NCI-H1048 (cell line): ENCODE measurements around the gene TCF12.
"Not testable (repeated sequence)": the region's sequence is repeated elsewhere in the genome, so short reads cannot be mapped to it uniquely, and the experiment has no call there.

Source experiments
- DNase-seq: peaks from one replicate; lab custom pipeline; 2025; lab: John Stamatoyannopoulos, UW

Gene TCF12

GRCh38 chr15:57135800-57136199 is 217.4 kb downstream of the TCF12 start:
- DNase-seq = no peak

- no peak for DNase-seq
Observed at GRCh38 chr15:57138349-57138788, 219.9 kb downstream of the TCF12 start.

GRCh38 chr15:57143511-57144078 is 225.2 kb downstream of the TCF12 start:
- DNase-seq = no peak

- DNase-seq = no peak
Observed at GRCh38 chr15:57144448-57144847, 226.0 kb downstream of the TCF12 start.

- no peak for DNase-seq
Observed at GRCh38 chr15:57146506-57147201, 228.2 kb downstream of the TCF12 start.

- no peak for DNase-seq
Observed at GRCh38 chr15:57147621-57148020, 229.2 kb downstream of the TCF12 start.

- DNase-seq = no peak
Observed at GRCh38 chr15:57148262-57148661, 229.8 kb downstream of the TCF12 start.

- no peak for DNase-seq
Observed at GRCh38 chr15:57149196-57149595, 230.8 kb downstream of the TCF12 start.

GRCh38 chr15:57150066-57150865 is 231.8 kb downstream of the TCF12 start:
- no peak for DNase-seq

GRCh38 chr15:57150866-57151203 is 232.4 kb downstream of the TCF12 start:
- DNase-seq = not testable (repeated sequence)

GRCh38 chr15:57152133-57152532 is 233.7 kb downstream of the TCF12 start:
- DNase-seq = no peak

- no peak for DNase-seq
Observed at GRCh38 chr15:57152666-57153539, 234.5 kb downstream of the TCF12 start.

GRCh38 chr15:57156210-57156884 is 237.9 kb downstream of the TCF12 start:
- no peak for DNase-seq

- no peak for DNase-seq
Observed at GRCh38 chr15:57158589-57158988, 240.1 kb downstream of the TCF12 start.

- DNase-seq = no peak
Observed at GRCh38 chr15:57158997-57159668, 240.7 kb downstream of the TCF12 start.

- DNase-seq = no peak
Observed at GRCh38 chr15:57159767-57160166, 241.3 kb downstream of the TCF12 start.

GRCh38 chr15:57160823-57161560 is 242.5 kb downstream of the TCF12 start:
- DNase-seq = no peak

GRCh38 chr15:57164251-57164650 is 245.8 kb downstream of the TCF12 start:
- not testable (repeated sequence) for DNase-seq

- DNase-seq = no peak
Observed at GRCh38 chr15:57165992-57166391, 247.5 kb downstream of the TCF12 start.

- DNase-seq = no peak
Observed at GRCh38 chr15:57167821-57168395, 249.5 kb downstream of the TCF12 start.
